HPDE6-E6E7 (cell line): ENCODE data around the gene PTPN7.
"Not testable (repeated sequence)": the region's sequence is repeated elsewhere in the genome, so short reads cannot be mapped to it uniquely, and the experiment has no call there.

Experiments
- DNase-seq: peaks from one replicate; pipeline ENCODE4 v3.0.0; 2011; ENCODE audit warnings: missing footprints; ENCODE audit errors: extremely low spot score

Gene PTPN7

GRCh38 chr1:202152399-202152798 lies 8.0 kb downstream of the PTPN7 start:
- DNase-seq = no peak

- no peak for DNase-seq
Observed at GRCh38 chr1:202151045-202151444, 9.4 kb downstream of the PTPN7 start.

- no peak for DNase-seq
Observed at GRCh38 chr1:202150602-202151001, 9.8 kb downstream of the PTPN7 start.

- DNase-seq = no peak
Observed at GRCh38 chr1:202150187-202150586, 10.2 kb downstream of the PTPN7 start.

GRCh38 chr1:202149566-202149965 lies 10.8 kb downstream of the PTPN7 start:
- no peak for DNase-seq

- DNase-seq = no peak
Observed at GRCh38 chr1:202148391-202148790, 12.0 kb downstream of the PTPN7 start.

GRCh38 chr1:202146993-202147392 lies 13.4 kb downstream of the PTPN7 start:
- no peak for DNase-seq

GRCh38 chr1:202146279-202146678 lies 14.1 kb downstream of the PTPN7 start:
- DNase-seq = no peak

GRCh38 chr1:202145744-202146140 lies 14.7 kb downstream of the PTPN7 start:
- not testable (repeated sequence) for DNase-seq

- peak; percentile 42 for DNase-seq
Observed at GRCh38 chr1:202145068-202145743, 15.2 kb downstream of the PTPN7 start.

- DNase-seq = peak; percentile 62
Observed at GRCh38 chr1:202144402-202145067, 15.9 kb downstream of the PTPN7 start, which contains the start of gene ARL8A. Gene ARL8A (minus strand): TSS chr1:202144737. CDS start chr1:202144572, 165 bp downstream.

GRCh38 chr1:202143768-202144401 lies 16.5 kb downstream of the PTPN7 start:
- DNase-seq = no peak

- DNase-seq = no peak
Observed at GRCh38 chr1:202143011-202143767, 17.2 kb downstream of the PTPN7 start.

GRCh38 chr1:202141468-202141867 lies 18.9 kb downstream of the PTPN7 start:
- not testable (repeated sequence) for DNase-seq

GRCh38 chr1:202140833-202141232 lies 19.6 kb downstream of the PTPN7 start:
- no peak for DNase-seq

GRCh38 chr1:202135221-202135721 lies 25.1 kb downstream of the PTPN7 start:
- peak; percentile 86 for DNase-seq

GRCh38 chr1:202134645-202135172 lies 25.7 kb downstream of the PTPN7 start:
- no peak for DNase-seq

- no peak for DNase-seq
Observed at GRCh38 chr1:202133989-202134388, 26.4 kb downstream of the PTPN7 start.

GRCh38 chr1:202133496-202133895 lies 26.9 kb downstream of the PTPN7 start:
- no peak for DNase-seq

- DNase-seq = no peak
Observed at GRCh38 chr1:202133001-202133400, 27.4 kb downstream of the PTPN7 start.

GRCh38 chr1:202131956-202132821 lies 28.2 kb downstream of the PTPN7 start:
- DNase-seq = no peak
